T-cell (primary cell): Measurements from ENCODE around the gene XKR7. TPM values are rescaled to one million over a fixed set of nuclear protein-coding genes. Genes with fewer than 3 reads are reported as not detected.
"Not testable (repeated sequence)": the region's sequence is repeated elsewhere in the genome, so short reads cannot be mapped to it uniquely, and the experiment has no call there.

Experiments
- ATAC-seq, 4 experiments: fragments of 200-7000 bp in 3 of 4; fragments of 150-1000 bp in 1 of 4; cut with Tn5 transposase; replicated peaks in 1 of 4; 1 replicate in 3 of 4; 2 replicates in 1 of 4; pipeline ENCODE4 v1.10.0; 2021; ENCODE audit warnings: moderate library complexity in 3 of 4, mild to moderate bottlenecking in 2 of 4, moderate number of reproducible peaks in 1 of 4
- CTCF ChIA-PET, 2 donors: fragments of 300-600 bp; sonication (Branson Sonifier 250); formaldehyde crosslinking; loops; one replicate each; lab custom pipeline; 2022; ENCODE audit warnings: antibody characterized with exemption in 2 of 2; lab: Charles Lee
- POLR2A ChIA-PET, 2 donors: fragments of 300-600 bp; sonication (Branson Sonifier 250); formaldehyde crosslinking; loops; one replicate each; lab custom pipeline; 2022; ENCODE audit warnings: antibody characterized with exemption in 2 of 2; lab: Charles Lee
- DNase-seq, 35 experiments: peaks; one replicate each; pipeline versions ENCODE4 v3.0.0 to v3.0.0-alpha.2; 2013 to 2023
- H3K27ac ChIP-seq: one replicate; pipeline ENCODE4 v1.5.1; 2013; ENCODE audit warnings: low read length
- H3K27me3 ChIP-seq, 2 experiments: replicated peaks in 1 of 2; 1 replicate in 1 of 2; 2 replicates in 1 of 2; pipeline versions ENCODE4 v1.6.1 to v1.7.0; 2013; ENCODE audit warnings: low read length in 1 of 2, mixed read lengths in 1 of 2; ENCODE audit not compliant: control insufficient read depth in 2 of 2, insufficient read depth in 2 of 2; ENCODE audit errors: extremely low read depth in 1 of 2
- H3K36me3 ChIP-seq, 2 donors: 1 replicate in 1 of 2; 2 replicates in 1 of 2; pipeline versions ENCODE4 v1.6.1 to v1.7.0; 2013; ENCODE audit warnings: low read length in 1 of 2; ENCODE audit not compliant: control insufficient read depth in 2 of 2, insufficient read depth in 1 of 2; ENCODE audit errors: extremely low read depth in 1 of 2
- H3K4me1 ChIP-seq, 2 experiments: 1 replicate in 1 of 2; 2 replicates in 1 of 2; pipeline versions ENCODE4 v1.6.1 to v1.7.0; 2013; ENCODE audit warnings: low read length in 2 of 2, mixed read lengths in 1 of 2; ENCODE audit not compliant: insufficient read depth in 2 of 2, control insufficient read depth in 1 of 2; ENCODE audit errors: extremely low read depth in 1 of 2
- H3K4me3 ChIP-seq, 2 donors: 1 replicate in 1 of 2; 2 replicates in 1 of 2; pipeline versions ENCODE4 v1.5.1 to v1.7.0; 2013; ENCODE audit warnings: mild to moderate bottlenecking in 2 of 2, low read length in 1 of 2, moderate library complexity in 1 of 2; ENCODE audit not compliant: control insufficient read depth in 1 of 2; ENCODE audit errors: extremely low read depth in 1 of 2
- H3K9me3 ChIP-seq: 2 replicates; pipeline ENCODE4 v1.7.0; 2013
- H3K27ac Mint-ChIP-seq, 2 donors: one replicate each; pipeline ENCODE4 v1.8.0; 2020 to 2021; ENCODE audit warnings: mild to moderate bottlenecking in 2 of 2, mixed read lengths in 2 of 2
- H3K27me3 Mint-ChIP-seq, 2 donors: one replicate each; pipeline ENCODE4 v1.8.0; 2021 to 2022; ENCODE audit warnings: mixed read lengths in 2 of 2
- H3K36me3 Mint-ChIP-seq: one replicate; pipeline ENCODE4 v1.8.0; 2021; ENCODE audit warnings: mixed read lengths
- H3K4me1 Mint-ChIP-seq, 3 donors: one replicate each; pipeline ENCODE4 v1.8.0; 2020 to 2022; ENCODE audit warnings: mixed read lengths in 3 of 3, mild to moderate bottlenecking in 1 of 3
- H3K4me3 Mint-ChIP-seq, 3 donors: one replicate each; pipeline ENCODE4 v1.8.0; 2020 to 2022; ENCODE audit warnings: mild to moderate bottlenecking in 3 of 3, mixed read lengths in 3 of 3, moderate library complexity in 3 of 3
- H3K9me3 Mint-ChIP-seq, 3 donors: one replicate each; pipeline ENCODE4 v1.8.0; 2020 to 2022; ENCODE audit warnings: mixed read lengths in 3 of 3
- WGBS: methylation state at CpG from one replicate; pipeline ENCODE4 v1.1.5; 2013; ENCODE audit warnings: missing lambda C conversion rate; ENCODE audit not compliant: insufficient coverage; 5-methylcytosine and 5-hydroxymethylcytosine counted together
- total RNA-seq, 35 experiments: library from RNA in 6 of 35; stranded (reverse) in 6 of 35; fragments of 120-200 nt in 1 of 35; gene quantifications; one replicate each; pipeline versions ENCODE4 v1.2.1 to v1.2.4 and lab custom pipeline; 2013 to 2026

The XKR7 gene
- not detected for total RNA-seq
- total RNA-seq (2013), result not detected
- total RNA-seq (lab: John Stamatoyannopoulos, UW), result 0 to 0.23 (median 0) reads per million in 29 experiments

GRCh38 chr20:31967830-31968249 is at the start of gene XKR7:
Gene XKR7, plus strand, starts transcription at chr20:31968151. Its CDS starts 25 bp downstream, at chr20:31968176.
- H3K4me3 ChIP-seq, result peak within 1 kb of the TSS in 1 of 2 donors; percentile 10
- peaks cover 0 to 12% (median 6%) of the 10 kb centered on the region in 3 donors for H3K4me1 Mint-ChIP-seq

GRCh38 chr20:31918466-31919105 is 49.4 kb upstream of the XKR7 start:
- no peaks in the 10 kb centered on the region for H3K36me3 Mint-ChIP-seq
- H3K4me1 ChIP-seq, result no peaks in the 10 kb centered on the region
- no peaks in the 10 kb centered on the region for H3K9me3 ChIP-seq
- no peak overlapping the region for H3K4me3 Mint-ChIP-seq
- 97% methylated on average over 6 of the region's 7 CpGs for whole genome bisulfite sequencing
- ATAC-seq (no peak), DNase-seq (no peak)
- H3K9me3 Mint-ChIP-seq, result no peaks in the 10 kb centered on the region
- H3K27me3 ChIP-seq, result peaks cover 0 to 25% of the 10 kb centered on the region in 2 experiments
- POLR2A ChIA-PET, result no interaction called here
- H3K36me3 ChIP-seq, result no peaks in the 10 kb centered on the region
- no peak overlapping the region for H3K4me3 ChIP-seq
- H3K27ac Mint-ChIP-seq, result no peak overlapping the region
- no peaks in the 10 kb centered on the region for H3K4me1 Mint-ChIP-seq
- H3K27me3 Mint-ChIP-seq, result peaks cover 20 to 25% of the 10 kb centered on the region in 2 donors
- CTCF ChIA-PET, result no interaction called here
- H3K27ac ChIP-seq, result no peak overlapping the region

More at GRCh38 chr20:31967830-31968249, at the start of gene XKR7:
- DNase-seq (peak in 5 of 35 experiments; percentile 0 to 16 (median 10)), ATAC-seq (peak; percentile 41 to 48 (median 46))
- ChIA-PET CTCF (interaction anchor here (0.6 to 1.2 kb wide), 2 partner anchors 14 to 16 kb away, joined by 4 to 5 read pairs; partner anchors contain the start of gene PDRG1 (in 1 of the 2)), POLR2A (interaction anchor here in 1 of 2 donors (1.2 kb wide), 1 partner anchor 14 kb away, joined by 8 read pairs; no protein-coding TSS in a partner anchor)
- H3K9me3 Mint-ChIP-seq, result no peaks in the 10 kb centered on the region
- 3% methylated on average over 30 of the region's 38 CpGs for WGBS
- Histone ChIP-seq H3K36me3 (no peaks in the 10 kb centered on the region), H3K4me1 (peaks cover 0 to 12% of the 10 kb centered on the region in 2 experiments), H3K27me3 (peaks cover 2 to 49% of the 10 kb centered on the region in 2 experiments), H3K27ac (no peak within 1 kb of the TSS), H3K9me3 (no peaks in the 10 kb centered on the region)
- H3K27me3 Mint-ChIP-seq, result peaks cover 47 to 69% of the 10 kb centered on the region in 2 donors
- H3K4me3 Mint-ChIP-seq, result peak within 1 kb of the TSS; percentile 75 to 82 (median 82)
- peak within 1 kb of the TSS in 1 of 2 donors; percentile 55 for H3K27ac Mint-ChIP-seq
- H3K36me3 Mint-ChIP-seq, result no peaks in the 10 kb centered on the region

GRCh38 chr20:31919410-31920155 is 48.4 kb upstream of the XKR7 start:
- 100% methylated on average over 2 of the region's 6 CpGs for WGBS
- Histone ChIP-seq H3K36me3 (no peaks in the 10 kb centered on the region), H3K4me1 (no peaks in the 10 kb centered on the region), H3K4me3 (no peak overlapping the region), H3K9me3 (no peaks in the 10 kb centered on the region), H3K27ac (no peak overlapping the region), H3K27me3 (peaks cover 0 to 34% of the 10 kb centered on the region in 2 experiments)
- DNase-seq, result no peak
- POLR2A ChIA-PET, result no interaction called here
- Mint-ChIP-seq H3K4me3 (no peak overlapping the region), H3K36me3 (no peaks in the 10 kb centered on the region), H3K9me3 (no peaks in the 10 kb centered on the region), H3K4me1 (no peaks in the 10 kb centered on the region), H3K27me3 (peaks cover 30 to 32% of the 10 kb centered on the region in 2 donors), H3K27ac (no peak overlapping the region)
- CTCF ChIA-PET, result no interaction called here
- ATAC-seq, result no peak

GRCh38 chr20:31920275-31920855 is 47.6 kb upstream of the XKR7 start:
- no peaks in the 10 kb centered on the region for H3K9me3 Mint-ChIP-seq
- Histone ChIP-seq H3K4me1 (no peaks in the 10 kb centered on the region), H3K27me3 (peaks cover 0 to 39% of the 10 kb centered on the region in 2 experiments), H3K27ac (no peak overlapping the region), H3K36me3 (no peaks in the 10 kb centered on the region), H3K4me3 (no peak overlapping the region), H3K9me3 (no peaks in the 10 kb centered on the region)
- DNase-seq, result no peak
- no peaks in the 10 kb centered on the region for H3K4me1 Mint-ChIP-seq
- H3K36me3 Mint-ChIP-seq, result no peaks in the 10 kb centered on the region
- H3K27ac Mint-ChIP-seq, result no peak overlapping the region
- peaks cover 37 to 39% of the 10 kb centered on the region in 2 donors for H3K27me3 Mint-ChIP-seq
- ChIA-PET CTCF (no interaction called here), POLR2A (no interaction called here)
- WGBS, result 82% methylated on average over 4 of the region's 11 CpGs
- ATAC-seq, result no peak
- H3K4me3 Mint-ChIP-seq, result no peak overlapping the region

- H3K4me1 Mint-ChIP-seq, POLR2A ChIA-PET, H3K4me3 Mint-ChIP-seq, H3K4me1 ChIP-seq, DNase-seq, H3K9me3 ChIP-seq, H3K4me3 ChIP-seq, CTCF ChIA-PET, H3K9me3 Mint-ChIP-seq, H3K27ac ChIP-seq, H3K36me3 ChIP-seq, H3K27ac Mint-ChIP-seq, ATAC-seq, H3K36me3 Mint-ChIP-seq: not testable (repeated sequence)
- H3K27me3 Mint-ChIP-seq, result peaks cover 44 to 46% of the 10 kb centered on the region in 2 donors
- WGBS, result no CpG with 5 or more reads among the region's 5 CpGs
- peaks cover 0 to 41% of the 10 kb centered on the region in 2 experiments for H3K27me3 ChIP-seq
These were observed 46.5 kb upstream of the XKR7 start for GRCh38 chr20:31921480-31921879.

- POLR2A ChIA-PET, result no interaction called here
- Mint-ChIP-seq H3K4me3 (no peak overlapping the region), H3K9me3 (no peaks in the 10 kb centered on the region), H3K27ac (no peak overlapping the region), H3K36me3 (no peaks in the 10 kb centered on the region), H3K4me1 (no peaks in the 10 kb centered on the region), H3K27me3 (peaks cover 45 to 46% of the 10 kb centered on the region in 2 donors)
- Histone ChIP-seq H3K4me1 (no peaks in the 10 kb centered on the region), H3K9me3 (no peaks in the 10 kb centered on the region), H3K36me3 (no peaks in the 10 kb centered on the region), H3K27ac (no peak overlapping the region), H3K27me3 (peaks cover 0 to 41% of the 10 kb centered on the region in 2 experiments), H3K4me3 (no peak overlapping the region)
- 74% methylated on average over 3 of the region's 4 CpGs for WGBS
- ATAC-seq, result no peak
- CTCF ChIA-PET, result no interaction called here
- DNase-seq, result no peak
These were observed 45.8 kb upstream of the XKR7 start for GRCh38 chr20:31922181-31922580.
